HG03565 (cell line): Measurements from ENCODE around the gene TRIM15.
A peak's percentile ranks its signal among the peaks of the same experiment; 100 is the strongest.

Source experiments
- ATAC-seq: cut with Tn5 transposase; IDR thresholded peaks from one replicate; pipeline ENCODE4 v1.9.1; 2021; ENCODE audit warnings: mild to moderate bottlenecking, moderate library complexity; ENCODE audit not compliant: unreplicated experiment

The TRIM15 gene

GRCh38 chr6:30194797-30195690, 31.7 kb downstream of the TRIM15 start:
- ATAC-seq = no peak

DNA sequence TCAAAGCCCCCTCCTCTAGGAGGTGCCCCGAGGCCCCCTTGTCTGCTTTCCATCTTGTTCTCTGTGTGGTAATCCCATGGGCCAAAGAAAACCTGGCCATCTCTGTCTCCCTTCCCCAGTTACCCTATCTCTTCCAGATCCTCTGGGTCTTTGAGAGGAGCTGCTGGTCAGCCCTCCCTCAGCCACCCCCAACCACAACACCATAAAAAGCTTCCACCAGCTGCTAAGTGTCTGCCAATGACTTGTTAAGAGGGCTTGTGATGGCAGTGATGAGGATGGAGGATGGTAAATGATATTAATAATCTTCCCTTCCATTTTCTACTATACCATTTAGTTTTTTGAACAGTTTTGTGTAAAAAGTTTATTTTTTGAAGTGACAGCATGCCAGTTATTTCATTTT, 32.6 kb downstream of the TRIM15 start:
- ATAC-seq = no peak

GRCh38 chr6:30196376-30196775, 33.0 kb downstream of the TRIM15 start:
- no peak for ATAC-seq

DNA sequence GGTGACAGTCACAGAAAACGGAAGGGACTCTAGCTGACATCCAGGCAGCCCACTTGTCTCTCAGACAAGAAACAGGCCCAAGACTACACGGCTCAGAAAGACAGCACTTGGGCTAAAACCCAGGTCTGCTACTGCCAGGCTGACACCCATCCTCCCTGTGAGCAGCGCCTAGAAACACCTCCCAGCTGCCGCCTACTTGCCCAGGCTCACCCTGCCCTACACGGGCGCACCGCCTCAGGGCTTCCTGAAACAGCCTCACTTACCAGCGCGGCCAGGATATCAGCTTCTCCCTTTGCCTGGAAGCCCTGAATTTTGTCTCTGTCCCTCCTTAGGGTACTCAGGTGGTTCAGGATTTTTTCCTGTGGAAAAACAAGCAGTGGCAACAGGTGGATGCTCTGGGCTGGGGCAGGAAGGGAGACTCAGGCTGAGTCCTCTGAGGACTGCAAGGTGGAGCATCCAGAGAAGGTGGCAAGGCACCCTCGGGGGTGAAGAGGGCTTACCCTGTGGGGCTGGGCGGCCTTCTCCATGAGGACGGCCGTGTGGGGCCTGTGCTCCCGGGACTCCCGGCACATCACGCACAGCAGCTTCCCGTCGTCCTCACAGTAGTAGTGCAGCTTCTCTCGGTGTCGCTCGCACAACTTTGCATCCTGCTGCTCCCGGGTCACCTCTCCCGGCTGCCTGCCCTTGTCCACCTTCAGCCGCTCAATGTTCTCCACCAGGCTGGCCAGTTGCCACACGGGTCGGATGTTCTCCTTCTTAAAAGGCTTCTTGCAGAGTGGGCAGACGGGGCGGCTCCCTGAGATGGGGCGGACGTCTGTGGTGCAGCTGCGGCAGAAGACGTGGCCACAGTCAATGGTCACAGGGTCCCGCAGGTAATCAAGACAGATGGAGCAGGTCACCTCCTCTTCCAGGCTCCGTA, 35.1 kb downstream of the TRIM15 start:
- no peak for ATAC-seq

GRCh38 chr6:30200551-30201281, 37.4 kb downstream of the TRIM15 start:
- peak; percentile 71 for ATAC-seq

- no peak for ATAC-seq
These were observed 39.0 kb downstream of the TRIM15 start for GRCh38 chr6:30202366-30202765.

GRCh38 chr6:30204116-30204515, 40.8 kb downstream of the TRIM15 start:
- ATAC-seq = no peak

DNA sequence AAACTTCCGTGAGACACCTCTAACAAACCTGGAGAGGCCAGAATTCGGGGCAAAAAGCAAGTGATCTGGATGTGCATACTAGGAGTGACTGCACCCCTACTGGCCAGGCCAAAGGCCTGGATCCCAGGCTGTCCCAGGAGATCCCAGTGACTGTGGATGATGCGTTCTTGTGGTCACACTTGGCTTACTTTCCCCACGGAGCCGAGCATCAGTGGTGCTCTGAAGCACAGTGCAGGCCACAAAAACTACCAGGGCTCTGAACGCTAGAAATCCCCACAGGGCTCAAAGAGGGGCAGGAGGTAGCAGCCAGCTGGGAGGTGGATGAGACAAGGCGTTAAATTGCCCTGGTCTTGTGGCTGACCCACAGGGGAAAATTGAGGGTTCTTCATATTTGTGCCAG, 42.8 kb downstream of the TRIM15 start:
- ATAC-seq = no peak

DNA sequence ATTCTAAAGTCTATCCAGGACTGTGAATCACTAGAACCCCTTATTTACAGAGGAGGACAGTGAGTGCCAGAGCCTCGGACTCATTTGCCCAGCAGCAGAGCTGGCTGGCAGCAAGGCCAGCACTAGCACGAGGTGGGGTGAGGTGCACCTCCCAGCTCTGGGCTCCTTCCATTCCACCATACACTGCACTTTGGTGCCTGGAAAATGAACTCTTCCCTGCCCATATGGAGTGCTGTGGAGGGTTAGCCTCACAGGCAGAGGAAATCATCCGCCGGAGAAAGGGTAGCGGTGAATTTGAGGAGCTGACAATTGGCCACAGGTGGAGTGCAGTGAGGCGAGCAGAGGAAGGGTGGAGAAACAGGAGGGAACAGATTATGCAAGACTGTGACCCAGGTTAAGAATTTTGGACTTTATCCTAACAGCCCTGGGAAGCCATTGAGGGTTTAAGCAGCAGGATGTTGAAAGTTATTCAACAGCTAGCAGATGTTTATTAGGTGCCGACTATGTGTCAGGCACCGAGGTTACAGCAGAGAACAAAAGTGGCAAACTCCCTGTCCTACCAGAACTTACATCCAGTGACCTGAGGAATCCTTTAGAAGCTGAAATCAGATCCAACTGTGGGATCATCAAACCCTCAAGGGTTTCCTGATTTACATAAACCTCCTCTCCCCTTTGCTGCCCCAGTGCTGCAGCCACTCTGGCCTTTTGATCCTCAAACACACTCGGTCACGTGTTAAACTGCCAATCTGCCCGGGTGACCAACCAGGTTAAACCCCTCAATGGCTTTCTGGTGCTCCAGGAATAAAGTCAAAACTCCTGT, 43.7 kb downstream of the TRIM15 start:
- ATAC-seq = no peak

DNA sequence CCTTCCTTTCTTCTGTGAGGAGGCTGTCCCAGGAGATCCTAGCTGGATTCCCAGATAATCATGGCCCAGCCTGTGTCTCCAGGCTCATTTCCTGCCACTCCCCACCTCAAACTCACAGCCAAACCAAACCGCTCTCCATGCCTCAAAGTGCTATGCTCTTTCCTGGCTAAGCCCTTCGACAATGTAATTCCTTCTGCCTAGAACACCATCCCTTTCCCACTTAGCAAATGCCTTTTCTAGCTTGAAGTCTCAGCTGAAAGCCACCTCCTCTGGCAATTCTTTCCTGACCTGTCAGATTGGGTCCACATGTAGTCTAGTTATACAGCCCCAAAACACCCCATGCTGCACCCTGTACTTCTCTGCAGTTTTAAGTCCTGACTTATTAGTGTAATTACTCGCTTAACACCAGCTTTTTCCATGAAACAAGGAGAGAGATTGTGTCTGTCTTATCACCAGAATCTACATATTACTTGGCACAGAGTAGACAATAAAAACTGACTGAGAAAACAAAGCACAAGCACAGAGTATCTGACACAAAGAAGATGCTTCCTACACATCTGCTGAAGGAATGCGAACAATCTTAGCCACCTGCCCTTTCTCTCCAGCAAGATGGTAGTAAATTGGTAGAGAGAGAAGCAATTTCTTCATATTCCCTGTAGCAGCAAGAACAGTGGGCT, 44.4 kb downstream of the TRIM15 start:
- ATAC-seq = no peak

- no peak for ATAC-seq
These were observed 48.0 kb downstream of the TRIM15 start for GRCh38 chr6:30211306-30211705.

GRCh38 chr6:30211899-30212298, 48.6 kb downstream of the TRIM15 start:
- ATAC-seq = no peak

- peak; percentile 77 for ATAC-seq
These were observed 49.7 kb downstream of the TRIM15 start, which contains the start of gene TRIM26 for GRCh38 chr6:30212865-30213666. TSS of gene TRIM26 (minus strand) at chr6:30213406. CDS start at chr6:30199103, 14,303 bp downstream.

DNA sequence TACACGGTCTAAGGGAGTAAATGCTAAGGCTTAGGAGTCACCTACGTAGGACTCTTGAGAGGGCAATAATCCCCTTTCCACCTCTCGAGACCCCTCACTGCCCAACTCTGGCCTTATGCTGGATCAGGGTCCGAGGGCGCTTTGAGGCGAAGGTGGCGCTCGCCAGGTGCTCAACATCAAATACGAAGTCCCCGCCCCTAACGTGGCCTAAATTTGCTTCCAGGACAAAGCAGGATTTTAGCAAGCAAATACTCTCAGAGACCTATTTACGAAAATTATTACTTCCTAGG, 50.3 kb downstream of the TRIM15 start:
- ATAC-seq = no peak

GRCh38 chr6:30213957-30214656, 50.8 kb downstream of the TRIM15 start:
- peak; percentile 33 for ATAC-seq

GRCh38 chr6:30214657-30214982, 51.3 kb downstream of the TRIM15 start:
- no peak for ATAC-seq

DNA sequence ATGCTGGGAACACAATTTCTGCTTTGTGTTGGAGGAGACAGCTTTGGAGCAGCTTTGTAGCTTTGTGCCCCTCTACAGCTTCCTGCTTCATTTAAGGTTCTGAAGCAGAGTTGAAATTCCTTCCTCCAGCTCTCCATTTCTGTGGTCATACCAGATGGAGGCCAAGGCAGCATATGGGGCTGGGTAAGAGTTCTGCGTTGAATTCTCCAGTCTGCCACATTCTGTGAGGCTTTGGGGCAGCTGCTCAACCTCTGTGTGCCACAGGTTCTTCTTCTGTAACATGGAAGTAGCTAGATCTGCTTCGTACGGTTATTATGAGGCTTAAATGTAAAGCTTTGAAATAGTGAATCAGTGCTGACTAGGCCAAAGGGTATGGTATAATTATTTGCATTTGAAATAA, 52.8 kb downstream of the TRIM15 start:
- ATAC-seq = no peak

- no peak for ATAC-seq
These were observed 55.9 kb downstream of the TRIM15 start for GRCh38 chr6:30219244-30219643.
